Activated naive CD4-positive, alpha-beta T cell treated with Interleukin-2 at 50 U/mL for 16 hours (primary cell): Measurements from ENCODE around the gene RALY.
"Not testable (repeated sequence)": the region's sequence is repeated elsewhere in the genome, so short reads cannot be mapped to it uniquely, and the experiment has no call there.

Experiments
- DNase-seq: peaks from one replicate; pipeline ENCODE4 v3.0.0-alpha.2; 2020

RALY gene

DNA sequence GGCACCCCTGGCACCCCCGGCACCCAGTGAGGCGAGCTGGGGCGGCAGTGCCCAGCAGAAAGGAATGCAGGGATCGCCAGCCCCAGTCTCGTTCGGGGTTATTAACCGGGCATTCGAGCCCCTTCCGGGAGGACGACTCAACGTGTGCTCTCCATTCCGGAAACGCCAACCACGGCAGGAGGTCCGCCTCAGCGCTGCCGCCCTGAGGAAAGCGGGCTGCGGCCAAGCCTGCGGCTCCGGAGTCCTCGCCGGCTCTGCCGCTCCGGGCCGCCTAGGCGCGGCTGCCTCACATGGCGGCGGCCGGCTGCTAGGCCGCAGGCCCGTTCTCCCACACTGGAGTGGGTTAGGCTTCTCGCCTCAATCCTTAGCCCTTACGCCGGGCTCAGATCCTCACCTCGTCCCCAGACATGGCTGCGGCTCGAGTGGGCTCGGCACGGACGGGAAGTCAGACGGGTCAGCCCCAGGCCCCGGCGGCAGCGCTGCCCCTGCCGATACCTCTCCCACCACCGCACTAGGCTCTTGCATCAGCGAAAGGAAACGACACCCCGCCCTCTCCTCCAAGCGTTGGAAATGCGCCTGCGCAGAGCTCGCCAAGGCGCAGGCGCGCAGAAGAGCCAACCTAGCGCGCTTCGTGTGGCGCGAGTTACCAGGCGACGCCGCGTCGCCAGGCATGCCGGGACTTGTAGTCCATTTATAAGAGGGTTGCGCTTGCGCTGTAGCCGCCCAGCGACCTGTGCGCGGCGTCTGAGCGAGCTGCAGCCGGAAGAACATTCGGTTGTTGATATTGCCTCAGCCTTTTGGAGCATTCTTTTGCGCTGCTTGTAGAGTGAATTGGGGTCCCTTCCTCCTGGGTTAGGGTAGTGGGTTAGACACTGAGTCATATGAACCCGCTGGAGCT lies 118.2 kb downstream of the RALY start, which contains the start of gene EIF2S2:
EIF2S2 (minus strand) TSS at position 542 of the 898 bp plus-strand sequence; CDS start at position 409, 133 bp downstream.
- peak; percentile 95 for DNase-seq

GRCh38 chr20:34112600-34113101 lies 118.9 kb downstream of the RALY start:
- DNase-seq = no peak

GRCh38 chr20:34114809-34115208 lies 121.1 kb downstream of the RALY start:
- no peak for DNase-seq

DNA sequence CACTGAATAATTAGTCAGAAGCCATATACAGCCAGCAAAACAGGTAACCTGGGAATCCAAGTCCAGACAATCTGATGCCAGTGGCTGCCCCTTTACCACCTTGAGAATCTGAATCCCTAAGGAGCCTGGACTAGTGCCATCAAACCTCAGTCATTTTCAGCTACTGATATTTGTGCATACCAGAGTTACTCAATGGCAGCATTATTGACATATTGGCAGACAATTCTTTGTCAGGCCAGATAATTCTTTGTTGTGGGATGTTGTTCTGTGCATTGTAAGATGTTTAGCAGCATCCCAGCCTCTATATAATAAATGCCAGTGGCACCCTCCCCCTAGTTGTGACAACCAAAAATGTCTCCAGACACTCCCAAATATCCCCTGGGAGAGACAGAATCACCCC lies 121.5 kb downstream of the RALY start:
- no peak for DNase-seq

DNA sequence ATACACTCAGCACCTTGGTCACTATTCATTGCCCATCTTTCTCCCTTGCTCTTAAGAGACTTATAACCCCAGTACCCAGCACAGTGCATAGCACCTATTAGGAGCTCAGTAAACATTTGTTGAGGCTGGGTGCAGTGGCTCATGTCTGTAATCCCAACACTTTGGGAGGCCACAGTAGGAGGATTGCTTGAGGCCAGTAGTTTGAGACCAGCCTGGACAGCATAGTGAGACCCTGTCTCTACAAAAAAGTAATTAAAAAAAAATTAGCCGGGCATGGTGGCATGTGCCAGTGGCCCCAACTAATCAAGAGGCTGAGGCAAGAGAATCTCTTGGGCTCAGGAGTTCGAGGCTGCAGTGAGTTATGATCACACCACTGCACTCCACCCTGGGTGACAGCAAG lies 126.5 kb downstream of the RALY start:
- no peak for DNase-seq

DNA sequence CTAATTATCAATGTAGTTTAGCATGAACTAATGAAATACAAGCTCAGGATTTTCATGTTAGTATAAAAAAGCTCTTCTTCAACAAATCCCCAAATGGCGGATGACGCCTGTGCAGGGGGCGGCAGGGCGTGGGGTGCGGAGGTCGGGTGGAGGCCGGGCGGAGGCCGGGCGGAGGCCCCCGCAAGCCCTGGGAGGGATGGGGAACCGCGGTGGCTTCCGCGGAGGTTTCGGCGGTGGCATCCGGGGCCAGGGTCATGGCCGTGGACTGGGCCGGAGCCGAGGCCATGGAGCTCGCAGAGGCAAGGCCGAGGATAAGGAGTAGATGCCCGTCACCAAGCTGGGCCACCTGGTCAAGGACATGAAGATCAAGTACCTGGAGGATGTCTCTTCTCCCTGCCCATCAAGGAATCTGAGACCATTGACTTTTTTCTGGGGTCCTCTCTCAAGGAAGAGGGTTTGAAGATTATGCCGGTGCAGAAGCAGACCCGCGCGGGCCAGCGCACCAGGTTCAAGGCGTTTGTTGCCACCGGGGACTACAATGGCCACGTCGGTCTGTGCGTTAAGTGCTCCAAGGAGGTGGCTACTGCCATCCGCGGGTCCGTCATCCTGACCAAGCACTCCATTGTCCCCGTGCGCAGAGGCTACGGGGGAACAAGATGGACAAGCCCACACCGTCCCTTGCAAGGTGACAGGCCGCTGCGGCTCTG lies 128.7 kb downstream of the RALY start:
- DNase-seq = no peak

DNA sequence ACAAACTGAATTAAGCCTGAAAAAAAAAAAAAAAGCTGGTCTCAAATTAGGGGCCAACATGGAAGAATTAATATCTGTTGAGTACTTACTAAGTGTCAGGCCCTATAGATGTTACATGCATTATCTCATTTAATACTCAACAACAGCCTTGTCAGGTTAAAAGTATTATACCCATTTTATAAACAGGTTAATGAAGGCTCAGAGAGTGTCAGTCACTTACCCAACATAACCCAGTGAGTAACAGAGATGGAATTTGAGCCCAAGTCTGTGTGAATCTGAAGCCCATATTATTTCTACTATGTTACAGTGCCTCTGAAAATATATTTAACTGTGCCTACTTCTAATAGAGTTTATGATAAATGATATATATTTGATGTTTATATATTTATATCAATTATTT lies 129.6 kb downstream of the RALY start:
- no peak for DNase-seq

GRCh38 chr20:34124469-34125249 lies 130.9 kb downstream of the RALY start:
- no peak for DNase-seq

- no peak for DNase-seq
These were observed 134.1 kb downstream of the RALY start for GRCh38 chr20:34127792-34128191.

DNA sequence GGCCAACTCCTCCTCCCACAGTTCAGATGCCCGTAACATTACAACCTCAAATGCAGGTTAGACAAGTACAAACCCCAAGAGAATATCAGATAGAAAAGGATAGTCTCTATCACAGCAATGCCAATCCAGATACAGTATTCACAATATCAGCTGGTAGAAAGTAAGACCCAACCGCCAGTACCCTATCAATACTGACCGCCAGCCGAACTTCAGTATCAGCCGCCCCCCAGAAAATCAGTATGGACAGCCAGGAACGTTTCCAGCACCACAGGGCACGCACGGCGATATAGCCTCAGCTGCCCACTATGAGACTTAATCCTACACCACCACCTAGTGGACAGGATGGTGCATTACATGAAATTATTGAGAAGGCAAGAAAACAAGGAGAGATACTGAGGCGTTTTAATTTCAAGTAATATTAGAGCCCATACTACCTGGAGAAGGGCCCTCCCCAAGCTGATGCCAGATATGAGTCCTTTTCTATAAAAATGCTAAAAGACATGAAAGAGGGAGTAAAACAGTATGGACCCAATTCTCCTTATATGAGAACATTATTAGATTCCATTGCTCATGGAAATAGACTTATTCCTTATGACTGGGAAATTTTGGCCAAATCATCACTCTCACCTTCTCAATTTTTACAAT lies 135.9 kb downstream of the RALY start:
- DNase-seq = peak; percentile 40

- DNase-seq = no peak
These were observed 137.8 kb downstream of the RALY start for GRCh38 chr20:34131491-34131890.

GRCh38 chr20:34132491-34132890 lies 138.8 kb downstream of the RALY start:
- not testable (repeated sequence) for DNase-seq

GRCh38 chr20:34132943-34133342 lies 139.2 kb downstream of the RALY start:
- DNase-seq = not testable (repeated sequence)

DNA sequence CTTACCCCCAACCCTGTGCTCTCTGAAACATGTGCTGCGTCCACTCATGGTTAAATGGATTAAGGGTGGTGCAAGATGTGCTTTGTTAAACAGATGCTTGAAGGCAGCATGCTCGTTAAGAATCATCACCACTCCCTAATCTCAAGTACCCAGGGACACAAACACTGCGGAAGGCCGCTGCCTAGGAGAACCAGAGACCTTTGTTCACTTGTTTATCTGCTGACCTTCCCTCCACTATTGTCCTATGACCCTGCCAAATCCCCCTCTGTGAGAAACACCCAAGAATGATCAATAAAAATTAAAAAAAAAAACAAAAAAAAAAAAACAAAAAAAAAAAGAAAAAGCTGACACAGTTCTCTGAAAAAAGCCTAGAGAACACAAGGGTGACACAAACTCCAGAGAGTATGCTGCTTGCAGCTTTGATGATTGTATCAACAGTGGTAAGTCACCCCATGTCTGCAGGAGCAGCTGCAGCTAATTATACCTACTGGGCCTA lies 139.7 kb downstream of the RALY start:
- DNase-seq = not testable (repeated sequence)
